Thymus (tissue), 11 donors: ENCODE data around the gene IFI27L2. TPM values are rescaled to one million over a fixed set of nuclear protein-coding genes. Genes with fewer than 3 reads are reported as not detected.

Source experiments
- DNase-seq, 9 donors: peaks; one replicate each; pipeline ENCODE4 v3.0.0-alpha.2; 2013; ENCODE audit warnings: low spot score in 9 of 9, low read depth in 6 of 9, missing footprints in 1 of 9
- H3K27ac ChIP-seq, 2 donors: one replicate each; pipeline ENCODE4 v1.5.1; 2013; ENCODE audit warnings: control low read depth in 1 of 2, low read depth in 1 of 2, low read length in 1 of 2, mild to moderate bottlenecking in 1 of 2, moderate library complexity in 1 of 2
- H3K27me3 ChIP-seq, 2 donors: one replicate each; pipeline ENCODE4 v1.5.1; 2013; ENCODE audit warnings: low read length in 1 of 2; ENCODE audit not compliant: control insufficient read depth in 2 of 2, insufficient read depth in 1 of 2
- H3K36me3 ChIP-seq, 2 donors: one replicate each; pipeline ENCODE4 v1.5.1; 2013; ENCODE audit warnings: low read length in 1 of 2, mild to moderate bottlenecking in 1 of 2, moderate library complexity in 1 of 2; ENCODE audit not compliant: control insufficient read depth in 2 of 2, insufficient read depth in 2 of 2
- H3K4me1 ChIP-seq, 2 donors: one replicate each; pipeline ENCODE4 v1.5.1; 2013; ENCODE audit warnings: low read length in 2 of 2; ENCODE audit not compliant: control insufficient read depth in 2 of 2, insufficient read depth in 2 of 2
- H3K4me3 ChIP-seq, 2 donors: one replicate each; pipeline ENCODE4 v1.5.1; 2013; ENCODE audit warnings: low read length in 2 of 2, control low read depth in 1 of 2, mild to moderate bottlenecking in 1 of 2
- H3K9me3 ChIP-seq, 2 donors: one replicate each; pipeline ENCODE4 v1.5.1; 2013; ENCODE audit warnings: low read length in 1 of 2, mild to moderate bottlenecking in 1 of 2; ENCODE audit not compliant: control insufficient read depth in 2 of 2, insufficient read depth in 1 of 2
- WGBS: extraction: QIAGEN DNeasy Blood & Tissue Kit; methylation state at CpG from one replicate; pipeline ENCODE4 v1.1.7; 2013; 5-methylcytosine and 5-hydroxymethylcytosine counted together
- polyA plus RNA-seq: library from polyadenylated mRNA; stranded (reverse); fragments of 200-250 nt; gene quantifications from one replicate; pipeline ENCODE4 v1.2.3, GENCODE V29; 2013
- total RNA-seq: library from RNA; stranded (reverse); fragments of 120-200 nt; gene quantifications from one replicate; pipeline ENCODE4 v1.2.4, GENCODE V29; 2013
- donor health status: healthy.

Gene IFI27L2
- total and polyA plus RNA-seq, 2 donors: 79.1 to 118 TPM

GRCh38 chr14:94129758-94130414 lies 482 bp upstream of the IFI27L2 start:
- under 1% methylated on average over 12 of the region's 12 CpGs for WGBS

GRCh38 chr14:94128216-94128839 lies 1.1 kb downstream of the IFI27L2 start:
- DNase-seq: no peak
- Histone ChIP-seq H3K9me3 (no peaks in the 10 kb centered on the region), H3K4me1 (peaks cover 4 to 7% of the 10 kb centered on the region in 2 donors), H3K4me3 (no peak overlapping the region), H3K36me3 (peaks cover 0 to 9% of the 10 kb centered on the region in 2 donors), H3K27ac (no peak overlapping the region), H3K27me3 (peaks cover 3 to 14% of the 10 kb centered on the region in 2 donors)
- 96% methylated on average over 14 of the region's 14 CpGs for WGBS

More at GRCh38 chr14:94129758-94130414, 482 bp upstream of the IFI27L2 start:
- Histone ChIP-seq H3K27ac (peak overlapping the region in 1 of 2 donors; percentile 24), H3K27me3 (peaks cover 3 to 15% of the 10 kb centered on the region in 2 donors), H3K4me3 (peak overlapping the region; percentile 59 to 76), H3K36me3 (peaks cover 0 to 9% of the 10 kb centered on the region in 2 donors), H3K9me3 (no peaks in the 10 kb centered on the region), H3K4me1 (peaks cover 4 to 7% of the 10 kb centered on the region in 2 donors)
- DNase-seq: peak in 5 of 9 donors; percentile 23 to 62 (median 40)

GRCh38 chr14:94127330-94127729 lies 2.1 kb downstream of the IFI27L2 start:
- no peak overlapping the region for H3K27ac ChIP-seq
- peaks cover 4 to 7% of the 10 kb centered on the region in 2 donors for H3K4me1 ChIP-seq
- H3K4me3 ChIP-seq: no peak overlapping the region
- H3K9me3 ChIP-seq: no peaks in the 10 kb centered on the region
- peaks cover 0 to 9% of the 10 kb centered on the region in 2 donors for H3K36me3 ChIP-seq
- DNase-seq: no peak
- H3K27me3 ChIP-seq: peaks cover 3 to 13% of the 10 kb centered on the region in 2 donors
- WGBS: 99% methylated on average over 6 of the region's 6 CpGs

GRCh38 chr14:94126800-94127199 lies 2.6 kb downstream of the IFI27L2 start:
- no peak overlapping the region for H3K4me3 ChIP-seq
- H3K4me1 ChIP-seq: peaks cover 4 to 7% of the 10 kb centered on the region in 2 donors
- no peak for DNase-seq
- no peak overlapping the region for H3K27ac ChIP-seq
- H3K27me3 ChIP-seq: peaks cover 3 to 13% of the 10 kb centered on the region in 2 donors
- H3K9me3 ChIP-seq: no peaks in the 10 kb centered on the region
- WGBS: 97% methylated on average over 5 of the region's 5 CpGs
- peaks cover 0 to 9% of the 10 kb centered on the region in 2 donors for H3K36me3 ChIP-seq

- 92% methylated on average over 1 of the region's 1 CpG for WGBS
- no peak for DNase-seq
- H3K27ac ChIP-seq: no peak overlapping the region
- H3K36me3 ChIP-seq: peaks cover 0 to 9% of the 10 kb centered on the region in 2 donors
- H3K9me3 ChIP-seq: no peaks in the 10 kb centered on the region
- H3K4me3 ChIP-seq: no peak overlapping the region
- H3K4me1 ChIP-seq: peaks cover 4 to 7% of the 10 kb centered on the region in 2 donors
- H3K27me3 ChIP-seq: peaks cover 3 to 13% of the 10 kb centered on the region in 2 donors
Measured at GRCh38 chr14:94126419-94126677, 3.1 kb downstream of the IFI27L2 start.

- H3K27me3 ChIP-seq: peaks cover 3 to 13% of the 10 kb centered on the region in 2 donors
- H3K4me1 ChIP-seq: peaks cover 4 to 7% of the 10 kb centered on the region in 2 donors
- H3K4me3 ChIP-seq: no peak overlapping the region
- 98% methylated on average over 6 of the region's 6 CpGs for WGBS
- H3K27ac ChIP-seq: no peak overlapping the region
- peaks cover 0 to 9% of the 10 kb centered on the region in 2 donors for H3K36me3 ChIP-seq
- no peaks in the 10 kb centered on the region for H3K9me3 ChIP-seq
- DNase-seq: no peak
Measured at GRCh38 chr14:94125659-94126418, 3.6 kb downstream of the IFI27L2 start.

- DNase-seq: no peak
- Histone ChIP-seq H3K4me1 (peaks cover 4 to 7% of the 10 kb centered on the region in 2 donors), H3K27ac (no peak overlapping the region), H3K9me3 (peaks cover 0 to 1% of the 10 kb centered on the region in 2 donors), H3K4me3 (no peak overlapping the region), H3K27me3 (peaks cover 0 to 10% of the 10 kb centered on the region in 2 donors), H3K36me3 (peaks cover 0 to 9% of the 10 kb centered on the region in 2 donors)
- 92% methylated on average over 9 of the region's 9 CpGs for WGBS
Measured at GRCh38 chr14:94124582-94125377, 4.6 kb downstream of the IFI27L2 start.

- Histone ChIP-seq H3K27me3 (peaks cover 0 to 6% of the 10 kb centered on the region in 2 donors), H3K9me3 (peaks cover 0 to 1% of the 10 kb centered on the region in 2 donors), H3K4me1 (peaks cover 3 to 4% of the 10 kb centered on the region in 2 donors), H3K27ac (no peak overlapping the region), H3K36me3 (peaks cover 0 to 9% of the 10 kb centered on the region in 2 donors), H3K4me3 (no peak overlapping the region)
- 92% methylated on average over 1 of the region's 1 CpG for WGBS
- DNase-seq: no peak
Measured at GRCh38 chr14:94123868-94124267, 5.5 kb downstream of the IFI27L2 start.
